Sciatic nerve (tissue), 2 donors: ENCODE data around the gene PHAF1. TPM values are rescaled to one million over a fixed set of nuclear protein-coding genes. Genes with fewer than 3 reads are reported as not detected.
"Not testable (repeated sequence)": the region's sequence is repeated elsewhere in the genome, so short reads cannot be mapped to it uniquely, and the experiment has no call there.

Source experiments
- ATAC-seq: fragments of 200-7000 bp; cut with Tn5 transposase; one replicate; pipeline ENCODE4 v1.9.1; 2020; ENCODE audit warnings: mild to moderate bottlenecking, moderate library complexity
- DNase-seq: peaks from one replicate; pipeline ENCODE4 v3.0.0-alpha.2; 2020; ENCODE audit warnings: low spot score
- intact Hi-C: fragments of 100-400 bp; cut with DNase I; formaldehyde crosslinking; loops from one replicate; pipeline ENCODE4 v1.14.2; 2022
- total RNA-seq: library from RNA; stranded (reverse); fragmentation: NEBNext Ultra II Directional; extraction: Animal tissue kit (Norgen Biotek cat#: 25700); gene quantifications from one replicate; pipeline ENCODE4 v1.2.1, GENCODE V29; 2021
- donor health status: DM: no; HTN: no; CAD: no.
- donor health status: DM: no; HTN: no; CAD: no.

PHAF1 gene
- total RNA-seq, 1 donor from 2014 or later = 13.2 TPM

DNA sequence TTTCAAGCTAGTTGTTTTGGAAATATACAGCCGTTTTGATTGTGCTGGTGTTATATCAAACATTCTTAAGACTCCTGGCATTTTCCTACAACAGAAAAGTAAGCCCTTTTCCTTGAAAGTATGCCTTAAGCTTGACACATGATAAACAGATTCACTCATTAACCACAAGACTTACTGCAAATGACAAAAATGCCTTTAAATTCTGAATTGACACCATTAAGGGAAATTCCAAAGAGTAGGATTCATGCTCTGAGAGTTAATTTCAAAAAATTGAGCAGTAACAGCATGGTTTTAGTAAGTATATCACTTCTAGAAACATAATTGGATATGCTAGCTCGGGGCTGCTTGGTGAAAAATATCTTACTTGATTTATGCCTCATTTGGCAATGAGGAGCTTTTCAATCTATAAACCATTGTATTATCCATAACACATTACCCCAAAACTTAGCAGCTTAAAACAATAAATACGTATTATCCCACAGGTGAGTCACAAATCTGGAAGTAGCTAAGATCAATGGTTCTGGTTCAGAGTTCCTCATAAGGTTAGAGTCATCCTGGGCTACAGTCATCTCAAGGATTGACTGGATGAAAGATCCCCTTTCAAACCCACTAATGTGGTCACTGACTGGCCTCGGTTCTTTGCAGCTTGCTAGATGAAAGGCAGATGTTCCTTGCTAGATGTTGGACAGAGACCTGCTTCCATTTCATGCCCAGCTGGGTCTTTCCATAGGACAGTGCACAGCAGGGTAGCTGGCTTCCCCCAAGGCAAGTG, 8.2 kb upstream of the PHAF1 start:
- intact Hi-C loops = no loop called here
- no peak for DNase-seq
- ATAC-seq = no peak

- no peak for ATAC-seq
- intact Hi-C loops = no loop called here
- no peak for DNase-seq
Measured at GRCh38 chr16:67104061-67104460, 5.7 kb upstream of the PHAF1 start.

GRCh38 chr16:67104845-67105244, 4.9 kb upstream of the PHAF1 start:
- intact Hi-C loops = loop anchor here (5.0 kb wide), 1 partner anchor 608 kb away; no protein-coding TSS in a partner anchor
- ATAC-seq = no peak
- no peak for DNase-seq

DNA sequence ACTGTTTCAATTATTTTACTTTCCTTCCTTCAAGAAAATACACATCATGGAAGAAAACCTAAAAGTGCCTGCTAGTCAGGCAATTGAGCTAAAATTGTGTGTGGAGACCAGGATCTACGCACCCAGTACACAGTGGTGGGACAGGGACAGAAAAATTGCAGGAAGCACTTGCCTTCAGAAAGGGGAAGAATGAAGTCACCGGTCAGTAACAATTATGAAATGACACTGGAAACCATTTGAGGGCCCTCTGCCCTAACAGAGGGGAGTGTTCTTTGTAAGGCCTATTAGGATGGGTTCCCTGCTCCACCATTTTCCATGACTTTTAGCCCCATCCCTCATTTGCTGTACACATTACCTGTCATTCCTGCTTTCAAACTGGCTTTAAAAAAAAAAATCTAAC, 4.5 kb upstream of the PHAF1 start:
- intact Hi-C loops = loop anchor here (5.0 kb wide), 1 partner anchor 608 kb away; no protein-coding TSS in a partner anchor
- ATAC-seq (no peak), DNase-seq (no peak)

DNA sequence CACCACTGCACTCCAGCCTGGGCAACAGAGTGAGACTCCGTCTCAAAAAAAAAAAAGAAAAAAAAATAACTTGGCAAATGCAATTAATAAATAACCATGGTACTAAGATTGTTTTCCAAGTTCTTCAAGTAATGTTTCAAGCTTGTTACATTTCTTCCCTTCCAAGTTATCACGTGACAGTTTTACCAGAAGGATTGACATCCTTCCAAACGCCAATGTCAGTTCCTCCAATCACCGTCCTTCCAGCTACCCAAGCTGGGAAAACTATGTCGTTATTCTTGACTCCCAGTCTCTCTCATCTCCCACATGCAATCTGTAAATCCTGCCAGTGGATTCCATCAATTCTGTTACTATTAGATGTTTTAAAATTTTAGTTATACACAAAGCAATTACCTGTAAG, 3.9 kb upstream of the PHAF1 start:
- DNase-seq (no peak), ATAC-seq (peak; percentile 10)
- intact Hi-C loops = loop anchor here (5.0 kb wide), 1 partner anchor 609 kb away; no protein-coding TSS in a partner anchor

DNA sequence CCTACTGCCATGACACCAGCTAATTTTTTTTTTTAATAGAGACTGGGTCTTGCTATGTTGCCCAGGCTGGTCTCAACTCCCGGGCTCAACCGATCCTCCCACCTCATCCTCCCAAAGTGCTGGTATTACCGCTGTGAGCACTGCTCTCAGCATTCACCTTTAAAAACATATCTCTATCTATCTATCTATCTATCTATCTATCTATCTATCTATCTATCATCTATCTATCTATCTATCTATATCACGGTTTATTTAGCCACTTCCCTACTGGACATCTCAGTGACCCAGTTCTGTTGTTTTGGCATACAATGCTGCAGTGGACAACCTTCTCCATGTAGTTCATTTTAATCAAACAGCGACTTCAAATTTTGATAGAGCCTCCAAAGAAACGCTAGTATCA, 1.3 kb upstream of the PHAF1 start:
- ATAC-seq = no peak
- DNase-seq = no peak
- intact Hi-C loops = loop anchor here (5.0 kb wide), 1 partner anchor 611 kb away; no protein-coding TSS in a partner anchor

DNA sequence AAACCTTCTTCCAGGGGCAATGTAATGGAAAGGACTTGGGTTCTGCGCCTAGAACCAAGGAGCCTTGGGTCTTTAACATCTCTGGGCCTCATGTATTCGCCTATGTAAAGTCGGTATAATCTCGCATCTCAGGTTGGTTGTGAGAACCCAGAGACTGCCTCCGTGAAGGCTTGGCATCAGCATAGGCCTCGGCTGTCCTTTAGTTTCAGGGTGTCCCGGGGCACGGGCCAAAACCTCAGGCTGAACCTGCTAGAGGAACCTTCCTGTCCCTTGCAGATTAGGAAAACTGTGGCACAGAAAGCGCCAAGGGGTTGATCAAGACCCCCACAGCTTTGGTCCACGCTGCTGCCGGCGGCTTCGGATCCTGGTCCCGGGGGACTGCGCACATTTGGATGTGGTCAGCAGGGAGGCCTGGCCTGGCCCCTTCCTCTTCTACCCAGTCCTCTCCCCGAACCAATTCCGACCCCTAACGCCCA, 772 bp upstream of the PHAF1 start:
- DNase-seq (peak; percentile 60), ATAC-seq (peak; percentile 19)
- intact Hi-C loops = loop anchor here (5.0 kb wide), 1 partner anchor 612 kb away; no protein-coding TSS in a partner anchor

- ATAC-seq (no peak), DNase-seq (no peak)
- intact Hi-C loops = no loop called here
Measured at GRCh38 chr16:67111951-67112444, 2.3 kb downstream of the PHAF1 start.

DNA sequence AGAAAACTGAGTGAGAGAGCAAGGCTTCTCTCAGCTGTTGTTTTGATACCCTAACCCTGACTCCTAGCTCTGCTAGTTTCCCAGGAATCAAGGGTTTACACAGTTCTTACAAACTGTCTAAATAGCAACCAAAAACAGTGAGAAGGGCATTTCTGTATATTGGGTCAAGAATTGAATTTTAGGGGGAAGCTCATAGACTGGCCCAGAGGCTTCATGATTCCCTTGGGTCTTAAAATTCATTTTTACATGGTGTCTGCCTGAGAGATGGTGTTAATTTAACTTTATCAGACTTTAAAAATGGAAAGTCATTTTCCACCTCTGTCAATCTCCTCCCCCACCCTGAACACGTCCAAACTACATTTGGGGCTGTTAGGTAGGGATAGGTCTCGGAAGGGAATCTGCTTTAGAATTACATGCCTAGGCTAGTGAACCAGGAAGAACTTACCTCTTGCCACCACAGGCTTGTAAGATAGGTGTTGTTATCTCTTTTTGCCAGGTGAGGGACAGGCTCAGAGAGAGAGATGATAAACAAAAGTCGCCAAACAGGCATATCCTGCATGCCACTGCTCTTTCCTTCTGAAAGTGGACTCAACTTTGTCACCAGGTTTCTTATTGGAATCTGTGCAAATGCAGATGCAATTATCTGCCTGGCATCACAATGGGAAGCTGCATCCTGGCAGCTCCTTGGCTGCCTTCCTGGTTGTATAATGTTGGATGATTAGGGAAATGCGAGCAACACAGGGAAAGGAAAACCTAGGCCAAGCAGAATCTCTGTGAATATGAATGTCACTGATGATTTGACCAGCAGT, 3.1 kb downstream of the PHAF1 start:
- DNase-seq = no peak
- intact Hi-C loops = no loop called here
- no peak for ATAC-seq

DNA sequence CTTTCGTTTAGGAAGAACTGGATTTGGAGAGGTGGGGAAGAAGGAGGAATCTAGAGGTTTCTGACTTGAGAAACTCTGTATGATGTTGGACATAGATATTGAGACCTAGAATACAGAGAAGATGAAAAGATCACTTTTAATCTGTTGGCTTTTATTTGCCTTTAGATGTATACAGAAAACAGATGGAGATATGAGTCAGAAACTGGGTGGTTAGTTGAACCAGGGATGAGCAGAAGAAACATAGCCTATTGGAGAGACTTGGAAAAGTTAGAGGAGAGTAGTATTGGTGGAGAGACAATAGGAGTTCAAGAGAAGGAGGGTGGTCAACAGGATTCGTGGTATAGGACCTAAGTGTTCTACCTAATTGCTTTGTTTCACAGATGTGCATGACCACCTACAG, 5.1 kb downstream of the PHAF1 start:
- intact Hi-C loops = no loop called here
- DNase-seq (no peak), ATAC-seq (no peak)

DNA sequence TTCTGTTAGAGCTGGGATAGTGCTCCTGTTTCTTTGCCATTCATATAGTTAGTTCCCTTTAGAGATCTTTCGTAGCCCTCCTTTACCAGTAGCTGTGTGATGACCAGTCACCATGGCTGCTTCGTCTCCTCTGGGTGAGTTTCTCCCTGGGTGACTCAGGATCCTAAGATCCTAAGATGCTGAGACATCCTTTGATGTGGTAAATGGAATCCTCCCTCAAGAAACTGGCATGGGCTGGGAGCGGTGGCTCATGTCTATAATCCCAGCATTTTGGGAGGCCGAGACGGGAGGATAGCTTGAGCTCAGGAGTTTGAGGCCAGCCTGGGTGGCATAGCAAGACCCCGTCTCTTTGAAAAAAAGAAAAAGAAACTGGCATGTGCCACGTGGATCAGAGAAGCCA, 5.9 kb downstream of the PHAF1 start:
- DNase-seq (no peak), ATAC-seq (no peak)
- intact Hi-C loops = no loop called here

DNA sequence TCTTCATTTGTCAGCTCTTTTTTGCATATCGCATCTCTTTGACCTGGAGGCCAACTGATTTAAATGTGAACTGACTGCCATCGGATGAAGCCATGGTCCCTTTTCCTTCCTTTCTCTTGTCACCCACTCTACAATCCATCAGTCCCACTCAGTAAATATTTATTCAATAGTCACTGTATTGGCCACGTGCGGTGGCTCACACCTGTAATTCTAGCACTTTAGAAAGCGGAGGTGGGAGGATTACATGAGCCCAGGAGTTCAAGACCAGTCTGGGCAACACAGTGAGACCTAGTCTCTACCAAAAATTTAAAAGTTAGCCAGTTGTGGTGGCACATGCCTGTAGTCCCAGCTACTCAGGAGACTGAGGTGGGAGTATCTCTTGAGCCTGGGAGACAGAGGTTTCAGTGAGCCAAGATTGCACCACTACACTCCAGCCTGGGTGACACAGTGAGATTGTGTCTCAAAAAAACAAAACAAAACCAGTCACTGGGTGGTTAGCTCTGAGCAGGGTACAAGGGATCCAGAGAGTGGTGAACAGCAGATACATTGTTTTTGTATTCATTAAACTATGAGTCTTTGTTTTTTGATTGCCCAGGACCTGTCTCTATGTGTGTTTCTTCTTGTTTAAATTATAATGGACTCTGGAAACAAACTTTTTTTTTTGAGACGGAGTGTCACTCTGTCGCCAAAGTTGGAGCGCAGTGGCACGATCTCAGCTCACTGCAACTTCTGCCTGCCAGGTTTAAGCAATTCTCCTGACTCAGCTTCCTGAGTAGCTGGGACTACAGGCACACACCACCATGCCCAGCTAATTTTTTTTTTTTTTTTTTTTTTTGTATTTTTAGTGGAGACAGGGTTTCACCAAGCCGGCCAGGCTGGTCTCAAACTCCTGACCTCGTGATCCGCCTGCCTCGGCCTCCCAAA, 6.9 kb downstream of the PHAF1 start:
- no peak for DNase-seq
- ATAC-seq = no peak
- intact Hi-C loops = no loop called here

- no peak for DNase-seq
Measured at GRCh38 chr16:67117716-67118115, 8.0 kb downstream of the PHAF1 start.

GRCh38 chr16:67120025-67120424, 10.3 kb downstream of the PHAF1 start:
- intact Hi-C loops = no loop called here
- DNase-seq (no peak), ATAC-seq (no peak)

More at GRCh38 chr16:67117716-67118115, 8.0 kb downstream of the PHAF1 start:
- intact Hi-C loops = no loop called here
- ATAC-seq = no peak

- intact Hi-C loops, DNase-seq, ATAC-seq: not testable (repeated sequence)
Measured at GRCh38 chr16:67122799-67123198, 13.1 kb downstream of the PHAF1 start.

DNA sequence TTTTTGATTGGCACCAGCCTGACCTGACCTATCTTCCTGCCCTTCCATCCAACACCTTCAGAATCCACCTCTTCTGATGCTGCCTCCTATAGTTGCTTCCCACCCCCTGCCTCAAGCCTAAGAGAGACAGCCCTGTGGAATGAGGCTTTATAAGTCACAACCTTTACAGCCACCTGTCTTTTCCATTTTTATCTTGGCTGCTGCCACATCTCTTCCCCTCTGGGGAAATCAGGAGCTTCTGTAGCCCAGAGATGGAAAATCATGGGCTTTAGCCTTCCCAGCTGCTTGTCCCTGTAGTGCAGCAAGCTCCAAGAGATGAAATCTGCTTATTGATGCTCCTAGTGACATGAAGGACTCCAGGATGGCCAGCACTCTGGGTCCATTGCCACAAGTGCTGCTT, 18.7 kb downstream of the PHAF1 start:
- DNase-seq (no peak), ATAC-seq (no peak)
- intact Hi-C loops = no loop called here

- intact Hi-C loops = no loop called here
- ATAC-seq (no peak), DNase-seq (no peak)
Measured at GRCh38 chr16:67128887-67129286, 19.1 kb downstream of the PHAF1 start.

- no peak for DNase-seq
- intact Hi-C loops = no loop called here
Measured at GRCh38 chr16:67129422-67129821, 19.7 kb downstream of the PHAF1 start.

DNA sequence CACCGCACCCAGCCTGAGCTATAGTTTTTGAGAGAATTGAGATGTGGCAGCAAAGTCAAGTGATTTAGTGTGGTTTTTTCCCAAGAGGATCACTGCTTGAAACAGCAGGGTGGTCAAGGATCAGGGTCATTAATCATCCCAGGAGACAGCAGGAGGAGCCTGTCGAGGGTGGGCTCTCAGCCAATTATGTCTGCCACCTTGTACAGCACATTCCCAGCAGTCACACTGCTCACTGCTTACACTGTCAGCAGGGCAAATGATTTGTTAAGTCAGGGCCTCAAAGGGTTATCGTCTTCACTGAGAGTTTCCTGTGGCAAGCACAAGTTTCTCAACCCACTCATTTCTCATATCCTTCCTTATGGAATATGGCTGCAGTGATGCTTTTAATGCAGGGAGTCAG, 27.9 kb downstream of the PHAF1 start:
- ATAC-seq (no peak), DNase-seq (no peak)
- intact Hi-C loops = no loop called here

More at GRCh38 chr16:67129422-67129821, 19.7 kb downstream of the PHAF1 start:
- no peak for ATAC-seq
